Neural progenitor cell (in vitro differentiated cells): ENCODE results near the gene REG1A. TPM values are rescaled to one million over a fixed set of nuclear protein-coding genes. Genes with fewer than 3 reads are reported as not detected.

Source experiments
- DNase-seq: peaks from one replicate; pipeline ENCODE4 v3.0.0-alpha.2; 2016; ENCODE audit warnings: low spot score
- H2AFZ ChIP-seq: fragments of 200-600 bp; sonication (generic); replicated peaks from 2 replicates; pipeline ENCODE4 v1.6.1; 2016; ENCODE audit warnings: antibody characterized with exemption
- H3F3A ChIP-seq: fragments of 200-600 bp; sonication (generic); 2 replicates; pipeline ENCODE4 v1.6.1; 2016; ENCODE audit warnings: antibody characterized with exemption, low read depth
- H3K27ac ChIP-seq: fragments of 200-600 bp; sonication (generic); 2 replicates; pipeline ENCODE4 v1.5.1; 2016; ENCODE audit warnings: mild to moderate bottlenecking
- H3K27me3 ChIP-seq: fragments of 200-600 bp; sonication (generic); 2 replicates; pipeline ENCODE4 v1.6.1; 2016; ENCODE audit warnings: mild to moderate bottlenecking, moderate library complexity
- H3K36me3 ChIP-seq: fragments of 200-600 bp; sonication (generic); 2 replicates; pipeline ENCODE4 v1.5.1; 2016
- H3K4me1 ChIP-seq: fragments of 200-600 bp; sonication (generic); 2 replicates; pipeline ENCODE4 v1.6.1; 2016; ENCODE audit warnings: mixed run types
- H3K4me2 ChIP-seq: fragments of 200-600 bp; sonication (generic); 2 replicates; pipeline ENCODE4 v1.6.1; 2016
- H3K4me3 ChIP-seq: fragments of 200-600 bp; sonication (generic); 2 replicates; pipeline ENCODE4 v1.5.1; 2016
- H3K79me2 ChIP-seq: fragments of 200-600 bp; sonication (generic); 2 replicates; pipeline ENCODE4 v1.6.1; 2016; ENCODE audit warnings: low read depth
- H3K9ac ChIP-seq: fragments of 200-600 bp; sonication (generic); 2 replicates; pipeline ENCODE4 v1.6.1; 2016
- H3K9me3 ChIP-seq: fragments of 200-600 bp; sonication (generic); 2 replicates; pipeline ENCODE4 v1.5.1; 2016; ENCODE audit warnings: low read depth
- H4K20me1 ChIP-seq: fragments of 200-600 bp; sonication (generic); 2 replicates; pipeline ENCODE4 v1.6.1; 2016; ENCODE audit warnings: low read depth
- H3K27ac Mint-ChIP-seq: 3 replicates; pipeline ENCODE4 v1.8.0; 2021; ENCODE audit warnings: mixed read lengths
- H3K27me3 Mint-ChIP-seq: 2 replicates; pipeline ENCODE4 v1.8.0; 2022; ENCODE audit warnings: low read depth, mild to moderate bottlenecking, inconsistent platforms, moderate library complexity, mixed read lengths; ENCODE audit not compliant: insufficient read depth
- H3K36me3 Mint-ChIP-seq: 3 replicates; pipeline ENCODE4 v1.8.0; 2021; ENCODE audit warnings: mixed read lengths
- H3K4me1 Mint-ChIP-seq: 3 replicates; pipeline ENCODE4 v1.8.0; 2021; ENCODE audit warnings: mixed read lengths
- H3K4me3 Mint-ChIP-seq: 3 replicates; pipeline ENCODE4 v1.8.0; 2021; ENCODE audit warnings: mild to moderate bottlenecking, moderate library complexity, mixed read lengths
- H3K9me3 Mint-ChIP-seq: 3 replicates; pipeline ENCODE4 v1.8.0; 2020; ENCODE audit warnings: mixed read lengths
- EZH2 ChIP-seq: fragments of 200-600 bp; sonication (generic); IDR thresholded peaks from 2 replicates; pipeline ENCODE4 v1.6.1; 2017; ENCODE audit warnings: antibody characterized with exemption, mild to moderate bottlenecking, moderate library complexity
- EZH2phosphoT487 ChIP-seq: fragments of 200-600 bp; sonication (generic); IDR thresholded peaks from 2 replicates; pipeline ENCODE4 v1.6.1; 2017; ENCODE audit warnings: antibody characterized with exemption
- total RNA-seq: library from RNA; depleted of rRNA; stranded (reverse); fragments of >200 nt; gene quantifications from 2 replicates; pipeline ENCODE4 v1.2.3, GENCODE V29; 2015; ENCODE audit warnings: low replicate concordance
- TF ChIP-seq, protein P1 (sequence below): fragments of 200-600 bp; sonication (generic); IDR thresholded peaks from 2 replicates; pipeline ENCODE4 v1.5.1; 2017; ENCODE audit warnings: antibody characterized with exemption, mild to moderate bottlenecking

Gene REG1A
- total RNA-seq, 1 donor from 2014 or later: 0.28 TPM

DNA sequence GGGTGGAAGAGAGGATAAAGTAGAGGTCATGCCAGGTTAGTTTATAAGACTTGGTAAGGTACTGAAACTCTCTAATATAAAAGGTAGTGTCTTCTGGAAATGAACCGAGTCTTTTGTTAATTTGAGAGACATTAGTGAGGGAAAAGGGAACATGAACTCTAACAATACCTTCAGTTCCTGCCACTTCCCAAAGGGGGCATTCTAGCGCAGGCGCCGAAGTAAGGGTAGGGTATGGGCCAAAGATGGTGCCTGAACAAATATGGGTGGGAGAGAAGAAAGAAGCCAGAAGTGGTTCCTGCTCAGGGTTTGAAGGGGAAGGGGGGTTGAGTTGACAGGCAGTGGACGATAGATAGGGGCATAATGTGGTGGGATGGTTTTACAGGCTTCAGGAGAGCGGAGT lies 22.4 kb upstream of the REG1A start:
- Mint-ChIP-seq H3K27me3 (peaks cover 3% of the 10 kb centered on the region), H3K27ac (peak overlapping the region; percentile 3), H3K4me3 (no peak overlapping the region), H3K36me3 (no peaks in the 10 kb centered on the region), H3K4me1 (peaks cover 14% of the 10 kb centered on the region), H3K9me3 (peaks cover 2% of the 10 kb centered on the region)
- no peak overlapping the region for H2AFZ ChIP-seq
- TF ChIP-seq, protein P1, sequence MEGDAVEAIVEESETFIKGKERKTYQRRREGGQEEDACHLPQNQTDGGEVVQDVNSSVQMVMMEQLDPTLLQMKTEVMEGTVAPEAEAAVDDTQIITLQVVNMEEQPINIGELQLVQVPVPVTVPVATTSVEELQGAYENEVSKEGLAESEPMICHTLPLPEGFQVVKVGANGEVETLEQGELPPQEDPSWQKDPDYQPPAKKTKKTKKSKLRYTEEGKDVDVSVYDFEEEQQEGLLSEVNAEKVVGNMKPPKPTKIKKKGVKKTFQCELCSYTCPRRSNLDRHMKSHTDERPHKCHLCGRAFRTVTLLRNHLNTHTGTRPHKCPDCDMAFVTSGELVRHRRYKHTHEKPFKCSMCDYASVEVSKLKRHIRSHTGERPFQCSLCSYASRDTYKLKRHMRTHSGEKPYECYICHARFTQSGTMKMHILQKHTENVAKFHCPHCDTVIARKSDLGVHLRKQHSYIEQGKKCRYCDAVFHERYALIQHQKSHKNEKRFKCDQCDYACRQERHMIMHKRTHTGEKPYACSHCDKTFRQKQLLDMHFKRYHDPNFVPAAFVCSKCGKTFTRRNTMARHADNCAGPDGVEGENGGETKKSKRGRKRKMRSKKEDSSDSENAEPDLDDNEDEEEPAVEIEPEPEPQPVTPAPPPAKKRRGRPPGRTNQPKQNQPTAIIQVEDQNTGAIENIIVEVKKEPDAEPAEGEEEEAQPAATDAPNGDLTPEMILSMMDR: no peak
- TF ChIP-seq EZH2 (no peak), EZH2phosphoT487 (no peak)
- no peaks in the 10 kb centered on the region for H4K20me1 ChIP-seq
- H3K9me3 ChIP-seq: peaks cover 5% of the 10 kb centered on the region
- H3K79me2 ChIP-seq: no peaks in the 10 kb centered on the region
- no peaks in the 10 kb centered on the region for H3K27me3 ChIP-seq
- H3F3A ChIP-seq: no peaks in the 10 kb centered on the region
- DNase-seq: no peak
- H3K27ac ChIP-seq: no peak overlapping the region
- no peak overlapping the region for H3K9ac ChIP-seq
- no peak overlapping the region for H3K4me3 ChIP-seq
- peaks cover 4% of the 10 kb centered on the region for H3K4me1 ChIP-seq
- no peak overlapping the region for H3K4me2 ChIP-seq
- no peaks in the 10 kb centered on the region for H3K36me3 ChIP-seq

DNA sequence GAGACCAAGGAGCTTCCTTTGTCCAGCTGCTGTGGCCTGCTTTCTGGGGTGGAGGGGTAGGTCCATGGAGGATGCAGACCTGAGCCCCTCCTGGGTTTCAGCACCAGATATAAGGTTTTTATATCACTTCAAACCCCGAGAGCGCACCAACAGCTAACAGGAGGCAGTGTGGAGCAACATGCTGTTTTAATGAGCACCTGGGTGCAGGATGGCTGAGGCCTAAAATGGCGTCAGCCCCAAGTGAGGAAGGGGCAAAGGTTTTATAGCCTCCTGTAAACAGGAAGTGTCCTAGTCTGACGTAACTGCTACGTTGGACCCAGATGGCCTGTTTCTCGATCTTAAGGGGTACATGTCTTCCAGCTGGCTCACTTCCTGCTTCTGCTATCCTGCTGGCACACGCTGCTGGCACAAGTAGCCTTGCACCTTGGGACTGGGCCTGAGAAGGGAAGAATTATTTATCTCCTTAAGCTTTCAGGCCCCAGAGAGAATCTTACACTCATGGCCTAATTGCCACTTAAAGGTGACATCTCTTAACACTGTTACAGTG lies 21.1 kb upstream of the REG1A start:
- H3K4me3 ChIP-seq: no peak overlapping the region
- H3K27ac ChIP-seq: no peak overlapping the region
- Mint-ChIP-seq H3K9me3 (peaks cover 2% of the 10 kb centered on the region), H3K27me3 (peaks cover 3% of the 10 kb centered on the region), H3K36me3 (no peaks in the 10 kb centered on the region), H3K27ac (peak overlapping the region; percentile 85), H3K4me3 (no peak overlapping the region), H3K4me1 (peaks cover 14% of the 10 kb centered on the region)
- H3K4me2 ChIP-seq: no peak overlapping the region
- no peaks in the 10 kb centered on the region for H3K27me3 ChIP-seq
- no peaks in the 10 kb centered on the region for H4K20me1 ChIP-seq
- H3K36me3 ChIP-seq: no peaks in the 10 kb centered on the region
- no peaks in the 10 kb centered on the region for H3F3A ChIP-seq
- H2AFZ ChIP-seq: peak overlapping the region; percentile 42
- peaks cover 4% of the 10 kb centered on the region for H3K4me1 ChIP-seq
- DNase-seq: no peak
- H3K9me3 ChIP-seq: peaks cover 5% of the 10 kb centered on the region
- H3K79me2 ChIP-seq: no peaks in the 10 kb centered on the region
- TF ChIP-seq, protein P1: no peak
- TF ChIP-seq EZH2phosphoT487 (no peak), EZH2 (no peak)
- no peak overlapping the region for H3K9ac ChIP-seq

DNA sequence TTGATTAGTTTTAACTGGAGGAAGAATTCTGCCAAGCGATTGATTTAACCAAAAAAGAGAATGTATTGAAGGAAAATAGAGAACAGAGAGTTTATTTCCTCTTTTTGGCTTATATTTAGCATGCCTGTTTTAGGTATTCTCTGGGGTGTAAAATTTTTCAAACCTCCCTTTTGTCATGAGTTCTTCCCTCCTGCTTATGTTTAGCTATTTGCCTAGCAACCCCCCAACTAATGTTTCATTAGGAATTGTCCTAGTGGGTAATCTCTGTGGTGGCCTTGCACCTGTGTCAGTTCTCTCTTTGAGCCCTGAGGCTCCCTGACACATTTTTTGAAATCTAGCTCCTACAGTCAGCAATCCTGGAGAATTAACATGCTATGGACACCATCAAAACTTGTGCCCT lies 20.0 kb upstream of the REG1A start:
- H4K20me1 ChIP-seq: no peaks in the 10 kb centered on the region
- H3K36me3 ChIP-seq: no peaks in the 10 kb centered on the region
- DNase-seq: no peak
- peaks cover 3% of the 10 kb centered on the region for H3K27me3 Mint-ChIP-seq
- H3K27me3 ChIP-seq: no peaks in the 10 kb centered on the region
- H3K27ac Mint-ChIP-seq: peak overlapping the region; percentile 86
- peaks cover 2% of the 10 kb centered on the region for H3K9me3 Mint-ChIP-seq
- TF ChIP-seq EZH2: no peak
- no peak for TF ChIP-seq EZH2phosphoT487
- TF ChIP-seq, protein P1: no peak
- H3K4me3 ChIP-seq: no peak overlapping the region
- H3K36me3 Mint-ChIP-seq: no peaks in the 10 kb centered on the region
- H3K4me3 Mint-ChIP-seq: no peak overlapping the region
- H2AFZ ChIP-seq: no peak overlapping the region
- H3K27ac ChIP-seq: no peak overlapping the region
- peaks cover 14% of the 10 kb centered on the region for H3K4me1 Mint-ChIP-seq
- no peaks in the 10 kb centered on the region for H3K79me2 ChIP-seq
- H3K9me3 ChIP-seq: peaks cover 5% of the 10 kb centered on the region
- no peaks in the 10 kb centered on the region for H3F3A ChIP-seq
- no peak overlapping the region for H3K9ac ChIP-seq
- H3K4me1 ChIP-seq: peaks cover 4% of the 10 kb centered on the region
- H3K4me2 ChIP-seq: no peak overlapping the region
